H9 (cell line): ENCODE measurements around the gene SCD5. TPM values are rescaled to one million over a fixed set of nuclear protein-coding genes. Genes with fewer than 3 reads are reported as not detected.
"Not testable (repeated sequence)": the region's sequence is repeated elsewhere in the genome, so short reads cannot be mapped to it uniquely, and the experiment has no call there.

Source experiments
- DNase-seq: peaks from one replicate; pipeline ENCODE4 v3.0.0-alpha.2; 2017
- H2AFZ ChIP-seq: one replicate; pipeline ENCODE4 v1.6.1; 2013; ENCODE audit warnings: mild to moderate bottlenecking, low read length, control low read depth, moderate library complexity
- H2AK5ac ChIP-seq: 2 replicates; pipeline ENCODE4 v1.6.1; 2013; ENCODE audit warnings: low read length, control low read depth, mixed read lengths; ENCODE audit not compliant: insufficient read length
- H2BK120ac ChIP-seq: one replicate; pipeline ENCODE4 v1.6.1; 2013; ENCODE audit warnings: low read depth, mild to moderate bottlenecking, low read length, control low read depth, inconsistent platforms; ENCODE audit not compliant: poor library complexity, severe bottlenecking
- H2BK12ac ChIP-seq: 2 replicates; pipeline ENCODE4 v1.6.1; 2013; ENCODE audit warnings: low read length, control low read depth, mixed read lengths, low read depth; ENCODE audit not compliant: insufficient read length
- H2BK15ac ChIP-seq: 2 replicates; pipeline ENCODE4 v1.6.1; 2013; ENCODE audit warnings: low read depth, low read length, control low read depth
- H2BK20ac ChIP-seq: one replicate; pipeline ENCODE4 v1.6.1; 2013; ENCODE audit warnings: low read depth, mild to moderate bottlenecking, low read length, control low read depth, inconsistent platforms; ENCODE audit not compliant: poor library complexity, severe bottlenecking
- H2BK5ac ChIP-seq: 2 replicates; pipeline ENCODE4 v1.6.1; 2013; ENCODE audit warnings: low read length, control low read depth, mixed read lengths; ENCODE audit not compliant: insufficient read length
- H3K14ac ChIP-seq: 2 replicates; pipeline ENCODE4 v1.6.1; 2013; ENCODE audit warnings: low read length, control low read depth; ENCODE audit not compliant: insufficient read depth
- H3K18ac ChIP-seq: 2 replicates; pipeline ENCODE4 v1.6.1; 2013; ENCODE audit warnings: low read depth, mild to moderate bottlenecking, mixed read lengths, low read length, control low read depth; ENCODE audit not compliant: insufficient read length
- H3K23ac ChIP-seq: 2 replicates; pipeline ENCODE4 v1.6.1; 2013; ENCODE audit warnings: low read length, control low read depth, mixed read lengths, low read depth; ENCODE audit not compliant: insufficient read length
- H3K23me2 ChIP-seq: 2 replicates; pipeline ENCODE4 v1.6.1; 2013; ENCODE audit warnings: low read depth, mild to moderate bottlenecking, mixed read lengths, low read length, control low read depth; ENCODE audit not compliant: insufficient read length, poor library complexity, severe bottlenecking
- H3K27ac ChIP-seq: 2 replicates; pipeline ENCODE4 v1.5.1; 2013; ENCODE audit warnings: low read length, control low read depth, mixed read lengths, low read depth; ENCODE audit not compliant: insufficient read length
- H3K27me3 ChIP-seq: 2 replicates; pipeline ENCODE4 v1.6.1; 2013; ENCODE audit warnings: low read length, control low read depth, inconsistent platforms; ENCODE audit not compliant: insufficient read depth
- H3K4ac ChIP-seq: 2 replicates; pipeline ENCODE4 v1.6.1; 2013; ENCODE audit warnings: low read depth, mild to moderate bottlenecking, control low read depth, inconsistent platforms, low read length, moderate library complexity
- H3K4me1 ChIP-seq: 2 replicates; pipeline ENCODE4 v1.6.1; 2013; ENCODE audit warnings: low read length, control low read depth, inconsistent platforms; ENCODE audit not compliant: insufficient read depth
- H3K4me2 ChIP-seq: 2 replicates; pipeline ENCODE4 v1.6.1; 2013; ENCODE audit warnings: low read length, control low read depth, mixed read lengths; ENCODE audit not compliant: insufficient read length, insufficient read depth
- H3K56ac ChIP-seq: 2 replicates; pipeline ENCODE4 v1.6.1; 2013; ENCODE audit warnings: low read depth, mild to moderate bottlenecking, mixed read lengths, low read length, control low read depth; ENCODE audit not compliant: insufficient read length
- H3K79me1 ChIP-seq: 2 replicates; pipeline ENCODE4 v1.6.1; 2013; ENCODE audit warnings: low read depth, mild to moderate bottlenecking, moderate library complexity, low read length, control low read depth, inconsistent platforms; ENCODE audit not compliant: insufficient read depth, poor library complexity, severe bottlenecking
- H3K79me2 ChIP-seq: 2 replicates; pipeline ENCODE4 v1.6.1; 2013; ENCODE audit warnings: low read length, control low read depth, inconsistent platforms; ENCODE audit not compliant: insufficient read depth
- H3K9ac ChIP-seq: 2 replicates; pipeline ENCODE4 v1.6.1; 2013; ENCODE audit warnings: low read length, control low read depth, mixed read lengths; ENCODE audit not compliant: insufficient read length; ENCODE audit errors: extremely low read depth
- H3K9me3 ChIP-seq: one replicate; pipeline ENCODE4 v1.6.1; 2013; ENCODE audit warnings: low read depth, low read length, inconsistent platforms; ENCODE audit not compliant: control insufficient read depth
- H3T11ph ChIP-seq: one replicate; pipeline ENCODE4 v1.6.1; 2013; ENCODE audit warnings: mild to moderate bottlenecking, low read length, control low read depth, inconsistent platforms
- H4K20me1 ChIP-seq: one replicate; pipeline ENCODE4 v1.6.1; 2013; ENCODE audit not compliant: control insufficient read depth, insufficient read length, insufficient read depth
- H4K5ac ChIP-seq: 2 replicates; pipeline ENCODE4 v1.6.1; 2013; ENCODE audit warnings: low read depth, mild to moderate bottlenecking, mixed read lengths, low read length, control low read depth; ENCODE audit not compliant: insufficient read length
- H4K8ac ChIP-seq: replicated peaks from 2 replicates; pipeline ENCODE4 v1.6.1; 2013; ENCODE audit warnings: low read length, control low read depth, mixed read lengths, low read depth; ENCODE audit not compliant: insufficient read length
- H4K91ac ChIP-seq: 2 replicates; pipeline ENCODE4 v1.6.1; 2013; ENCODE audit warnings: low read depth, mild to moderate bottlenecking, moderate library complexity, mixed read lengths, low read length, control low read depth; ENCODE audit not compliant: insufficient read length
- H3K27ac Mint-ChIP-seq, 3 experiments: 2 replicates in 2 of 3; 3 replicates in 1 of 3; pipeline ENCODE4 v1.8.0; 2020 to 2021; ENCODE audit warnings: mixed read lengths in 3 of 3, mild to moderate bottlenecking in 1 of 3, moderate library complexity in 1 of 3
- H3K27me3 Mint-ChIP-seq: 2 replicates; pipeline ENCODE4 v1.8.0; 2021; ENCODE audit warnings: low read depth, mild to moderate bottlenecking, moderate library complexity, mixed read lengths
- H3K36me3 Mint-ChIP-seq, 3 experiments: 2 replicates in 2 of 3; 3 replicates in 1 of 3; pipeline ENCODE4 v1.8.0; 2020 to 2021; ENCODE audit warnings: low read depth in 3 of 3, mixed read lengths in 3 of 3; ENCODE audit not compliant: insufficient read depth in 1 of 3
- H3K4me1 Mint-ChIP-seq, 2 experiments: 2 replicates each; pipeline ENCODE4 v1.8.0; 2020; ENCODE audit warnings: mixed read lengths in 2 of 2
- H3K4me3 Mint-ChIP-seq, 2 experiments: 2 replicates in 1 of 2; 3 replicates in 1 of 2; pipeline ENCODE4 v1.8.0; 2020 to 2021; ENCODE audit warnings: mild to moderate bottlenecking in 2 of 2, mixed read lengths in 2 of 2, moderate library complexity in 1 of 2
- H3K9me3 Mint-ChIP-seq, 2 experiments: 2 replicates in 1 of 2; 3 replicates in 1 of 2; pipeline ENCODE4 v1.8.0; 2020; ENCODE audit warnings: mild to moderate bottlenecking in 2 of 2, mixed read lengths in 2 of 2, moderate library complexity in 1 of 2
- CTCF ChIP-seq: fragments of 200-600 bp; sonication (generic); conservative IDR thresholded peaks from 3 replicates; pipeline ENCODE4 v1.8.0; 2021; ENCODE audit warnings: antibody characterized with exemption, mild to moderate bottlenecking
- WGBS: extraction: QIAGEN DNeasy Blood & Tissue Kit; methylation state at CpG from one replicate; pipeline ENCODE4 v1.1.7; 2013; ENCODE audit warnings: missing lambda C conversion rate, low lambda C conversion rate, mixed read lengths; ENCODE audit not compliant: insufficient read length; ENCODE audit errors: extremely low coverage; 5-methylcytosine and 5-hydroxymethylcytosine counted together
- total RNA-seq: library from RNA; stranded (reverse); gene quantifications from 2 replicates; pipeline ENCODE4 v1.2.1, GENCODE V29; 2021

Gene SCD5
- total RNA-seq, 1 experiment from 2014 or later, result 0.68 TPM

DNA sequence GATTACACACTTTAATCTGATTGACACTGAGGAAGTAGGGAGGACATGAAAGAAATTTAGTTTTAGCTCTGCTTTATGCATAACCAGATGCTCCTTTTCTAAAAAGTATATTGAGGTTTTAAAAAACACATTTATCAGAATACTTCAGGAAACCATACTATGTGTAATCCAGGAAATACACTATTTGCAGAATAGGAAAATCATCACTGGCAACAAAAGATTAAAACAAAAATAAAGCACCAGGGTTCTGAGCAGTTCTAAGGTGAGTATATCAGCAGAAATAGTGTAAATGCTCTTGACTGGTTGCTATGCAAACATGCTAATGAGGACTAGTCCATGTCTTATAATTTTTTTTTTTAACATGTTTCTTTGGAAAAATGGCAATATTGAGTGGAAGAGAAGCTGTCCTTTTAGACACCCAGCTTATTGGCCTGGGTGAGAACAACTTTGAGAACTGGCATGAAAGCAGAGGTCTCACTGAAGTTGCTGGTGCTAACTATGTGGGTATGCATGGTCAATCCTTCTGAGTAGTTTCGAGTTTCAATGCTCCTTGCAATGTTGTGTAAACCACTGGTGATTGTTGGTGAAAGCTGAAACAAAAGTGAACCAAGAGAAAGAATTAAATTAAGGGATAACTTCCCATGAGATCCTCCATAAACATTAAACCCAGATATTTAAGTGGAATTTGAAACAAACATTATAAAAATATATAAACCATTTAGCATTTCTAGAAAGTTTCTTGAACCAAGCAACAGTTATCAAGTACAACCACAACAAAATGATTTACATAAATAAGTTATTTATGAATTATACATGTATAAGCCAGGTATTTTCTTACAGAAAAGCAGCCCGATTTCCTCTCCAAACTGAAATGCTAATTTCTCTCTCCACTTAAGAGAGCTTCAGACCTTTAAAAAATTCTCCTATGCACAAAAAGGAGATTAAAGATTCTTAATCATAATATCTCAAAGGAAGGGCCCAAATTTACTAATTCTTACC is 20.4 kb upstream of the SCD5 start:
- no peak overlapping the region for H3K27ac Mint-ChIP-seq
- H3T11ph ChIP-seq, result no peak overlapping the region
- H3K79me2 ChIP-seq, result no peaks in the 10 kb centered on the region
- no peak overlapping the region for H3K27ac ChIP-seq
- H3K4me2 ChIP-seq, result no peak overlapping the region
- no peak for DNase-seq
- no peaks in the 10 kb centered on the region for H3K27me3 ChIP-seq
- H3K4me1 Mint-ChIP-seq, result 0 out of 4 replicates have a peak, but pooled peaks cover 0 to 1% of the 10 kb centered on the region in 2 experiments
- no peak overlapping the region for H2BK20ac ChIP-seq
- no peaks in the 10 kb centered on the region for H4K20me1 ChIP-seq
- no peaks in the 10 kb centered on the region for H3K9me3 Mint-ChIP-seq
- H4K91ac ChIP-seq, result no peak overlapping the region
- H4K5ac ChIP-seq, result no peak overlapping the region
- no peak overlapping the region for H2BK5ac ChIP-seq
- TF ChIP-seq CTCF, result no peak
- H2BK15ac ChIP-seq, result no peak overlapping the region
- no peaks in the 10 kb centered on the region for H3K9me3 ChIP-seq
- H3K23me2 ChIP-seq, result no peaks in the 10 kb centered on the region
- H2AK5ac ChIP-seq, result no peak overlapping the region
- no peak overlapping the region for H2BK120ac ChIP-seq
- no peaks in the 10 kb centered on the region for H3K79me1 ChIP-seq
- H2BK12ac ChIP-seq, result no peak overlapping the region
- H4K8ac ChIP-seq, result no peak overlapping the region
- no peak overlapping the region for H3K4me3 Mint-ChIP-seq
- H3K56ac ChIP-seq, result no peak overlapping the region
- H3K4me1 ChIP-seq, result no peaks in the 10 kb centered on the region
- H3K27me3 Mint-ChIP-seq, result peaks cover 19% of the 10 kb centered on the region
- no peak overlapping the region for H3K18ac ChIP-seq
- no peak overlapping the region for H3K23ac ChIP-seq
- H3K9ac ChIP-seq, result no peak overlapping the region
- H3K4ac ChIP-seq, result no peak overlapping the region
- no CpG with 5 or more reads among the region's 2 CpGs for WGBS
- H3K36me3 Mint-ChIP-seq, result peaks cover 22 to 64% (median 51%) of the 10 kb centered on the region in 3 experiments
- no peak overlapping the region for H3K14ac ChIP-seq
- no peak overlapping the region for H2AFZ ChIP-seq

- WGBS, result no CpG with 5 or more reads among the region's 6 CpGs
- H2AFZ ChIP-seq, H3T11ph ChIP-seq, H3K9me3 ChIP-seq, H3K9ac ChIP-seq, H2AK5ac ChIP-seq, H4K91ac ChIP-seq, H3K18ac ChIP-seq, H4K20me1 ChIP-seq, H3K27ac Mint-ChIP-seq, H2BK15ac ChIP-seq, H3K9me3 Mint-ChIP-seq, H3K4ac ChIP-seq, H4K5ac ChIP-seq, H3K4me1 ChIP-seq, H2BK5ac ChIP-seq, H3K56ac ChIP-seq, DNase-seq, H3K4me2 ChIP-seq, H3K27me3 ChIP-seq, H3K27ac ChIP-seq, H3K23me2 ChIP-seq, H3K23ac ChIP-seq, H2BK12ac ChIP-seq, H3K14ac ChIP-seq, H3K4me3 Mint-ChIP-seq, H4K8ac ChIP-seq, H2BK120ac ChIP-seq, H2BK20ac ChIP-seq, H3K79me2 ChIP-seq, H3K79me1 ChIP-seq: not testable (repeated sequence)
- Mint-ChIP-seq H3K36me3 (peaks cover 9 to 46% (median 35%) of the 10 kb centered on the region in 3 experiments; a peak in 6 of 7 replicates), H3K27me3 (peaks cover 40% of the 10 kb centered on the region), H3K4me1 (peaks cover 9 to 11% of the 10 kb centered on the region in 2 experiments)
Observed at GRCh38 chr4:82816874-82817273, 18.3 kb upstream of the SCD5 start.
